GM23338 (cell line): ENCODE results near the gene NGFR. TPM values are rescaled to one million over a fixed set of nuclear protein-coding genes. Genes with fewer than 3 reads are reported as not detected.

ENCODE experiments used
- ATAC-seq: fragments of 200-7000 bp; cut with Tn5 transposase; 3 replicates; pipeline ENCODE4 v1.9.1; 2020
- DNase-seq: peaks from one replicate; pipeline ENCODE4 v3.0.0-alpha.2; 2015; ENCODE audit warnings: low spot score
- H2AFZ ChIP-seq: fragments of 200-600 bp; sonication (generic); 2 replicates; pipeline ENCODE4 v1.8.0; 2016; ENCODE audit warnings: antibody characterized with exemption, mild to moderate bottlenecking, moderate library complexity
- H3F3A ChIP-seq: fragments of 200-600 bp; sonication (generic); replicated peaks from 2 replicates; pipeline ENCODE4 v1.8.0; 2017; ENCODE audit warnings: antibody characterized with exemption, mixed run types, low read depth
- H3K27ac ChIP-seq: fragments of 200-600 bp; sonication (generic); 2 replicates; pipeline ENCODE4 v1.6.1; 2016; ENCODE audit warnings: low read depth
- H3K27me3 ChIP-seq: fragments of 200-600 bp; sonication (generic); 2 replicates; pipeline ENCODE4 v1.8.0; 2016; ENCODE audit warnings: mild to moderate bottlenecking, mixed run types, moderate library complexity; ENCODE audit not compliant: insufficient read depth
- H3K36me3 ChIP-seq: fragments of 200-600 bp; sonication (generic); 2 replicates; pipeline ENCODE4 v1.8.0; 2016; ENCODE audit warnings: mild to moderate bottlenecking; ENCODE audit not compliant: insufficient read depth
- H3K4me1 ChIP-seq: fragments of 200-600 bp; sonication (generic); 2 replicates; pipeline ENCODE4 v1.8.0; 2016; ENCODE audit warnings: mild to moderate bottlenecking, moderate library complexity; ENCODE audit not compliant: insufficient read depth
- H3K4me2 ChIP-seq: fragments of 200-600 bp; sonication (generic); 2 replicates; pipeline ENCODE4 v1.7.1; 2017; ENCODE audit warnings: mixed run types
- H3K4me3 ChIP-seq: fragments of 200-600 bp; sonication (generic); 2 replicates; pipeline ENCODE4 v1.6.1; 2016; ENCODE audit warnings: mixed run types
- H3K79me2 ChIP-seq: fragments of 200-600 bp; sonication (generic); replicated peaks from 2 replicates; pipeline ENCODE4 v1.8.0; 2017; ENCODE audit warnings: mild to moderate bottlenecking; ENCODE audit not compliant: insufficient read depth
- H3K9me2 ChIP-seq: fragments of 200-600 bp; sonication (generic); 2 replicates; pipeline ENCODE4 v1.8.0; 2017; ENCODE audit not compliant: insufficient read depth
- H4K20me1 ChIP-seq: fragments of 200-600 bp; sonication (generic); replicated peaks from 2 replicates; pipeline ENCODE4 v1.8.0; 2017; ENCODE audit warnings: mild to moderate bottlenecking; ENCODE audit not compliant: insufficient read depth
- H3K27ac Mint-ChIP-seq: 2 replicates; pipeline ENCODE4 v1.8.0; 2020; ENCODE audit warnings: inconsistent platforms, mild to moderate bottlenecking, moderate library complexity, mixed read lengths
- H3K27me3 Mint-ChIP-seq: 3 replicates; pipeline ENCODE4 v1.8.0; 2022; ENCODE audit warnings: low read depth, mild to moderate bottlenecking, moderate library complexity, mixed read lengths, inconsistent platforms; ENCODE audit not compliant: insufficient read depth, poor library complexity
- H3K36me3 Mint-ChIP-seq: 3 replicates; pipeline ENCODE4 v1.8.0; 2021; ENCODE audit warnings: low read depth, mild to moderate bottlenecking, inconsistent platforms, moderate library complexity, mixed read lengths
- H3K4me1 Mint-ChIP-seq: 3 replicates; pipeline ENCODE4 v1.8.0; 2020; ENCODE audit warnings: mild to moderate bottlenecking, inconsistent platforms, mixed read lengths
- H3K4me3 Mint-ChIP-seq: 3 replicates; pipeline ENCODE4 v1.8.0; 2021; ENCODE audit warnings: moderate library complexity, mild to moderate bottlenecking, inconsistent platforms, mixed read lengths
- H3K9me3 Mint-ChIP-seq: 3 replicates; pipeline ENCODE4 v1.8.0; 2020; ENCODE audit warnings: moderate library complexity, mild to moderate bottlenecking, inconsistent platforms, mixed read lengths
- CREB1 ChIP-seq: fragments of 250-450 bp; sonication (Bioruptor Pico); IDR thresholded peaks from 2 replicates; pipeline ENCODE4 v1.5.0; 2020; ENCODE audit warnings: low read depth, mild to moderate bottlenecking, moderate library complexity
- CTCF ChIP-seq, 2 experiments: fragments of 200-600 bp in 1 of 2; sonication (generic) in 1 of 2; conservative IDR thresholded peaks; 2 replicates each; pipeline versions ENCODE4 v1.5.1 to v1.6.1; 2016 to 2017; ENCODE audit warnings: antibody characterized with exemption in 2 of 2, low read depth in 2 of 2, mild to moderate bottlenecking in 2 of 2, moderate library complexity in 1 of 2
- ETS1 ChIP-seq: IDR thresholded peaks from 2 replicates; pipeline ENCODE4 v1.6.1; 2016; ENCODE audit warnings: antibody characterized with exemption
- EZH2 ChIP-seq: fragments of 200-600 bp; sonication (generic); IDR thresholded peaks from one replicate; pipeline ENCODE4 v1.8.0; 2017; ENCODE audit warnings: antibody characterized with exemption, mild to moderate bottlenecking, low read depth; ENCODE audit not compliant: unreplicated experiment
- EZH2phosphoT487 ChIP-seq: fragments of 200-600 bp; sonication (generic); IDR thresholded peaks from one replicate; pipeline ENCODE4 v1.8.1; 2018; ENCODE audit warnings: antibody characterized with exemption; ENCODE audit not compliant: unreplicated experiment
- ZNF114 ChIP-seq: fragments of 250-450 bp; sonication (Bioruptor Pico); IDR thresholded peaks from 2 replicates; pipeline ENCODE4 v1.5.0; 2020; ENCODE audit warnings: mild to moderate bottlenecking, moderate library complexity
- ZNF331 ChIP-seq: fragments of 250-450 bp; sonication (Bioruptor Pico); IDR thresholded peaks from 2 replicates; pipeline ENCODE4 v1.5.0; 2020; ENCODE audit warnings: low read depth, mild to moderate bottlenecking, moderate library complexity
- ZNF462 ChIP-seq: fragments of 250-450 bp; sonication (Bioruptor Pico); IDR thresholded peaks from 2 replicates; pipeline ENCODE4 v1.5.0; 2020; ENCODE audit warnings: mild to moderate bottlenecking, moderate library complexity
- polyA plus RNA-seq: library from polyadenylated mRNA; unstranded; fragments of >200 nt; fragmentation: Nextera tagmentation; extraction: Ambion mirVana; gene quantifications from 2 replicates; pipeline ENCODE4 v1.2.1, GENCODE V29; 2016
- total RNA-seq: library from RNA; depleted of rRNA; stranded (reverse); fragments of >200 nt; shearing (Covaris generic); gene quantifications from 2 replicates; pipeline ENCODE4 v1.2.3, GENCODE V29; 2014

The NGFR gene
- total and polyA plus RNA-seq, 2 experiments from 2014 or later, result 2.8 to 6.9 TPM

- Histone ChIP-seq H3K36me3 (no peaks in the 10 kb centered on the region), H4K20me1 (no peaks in the 10 kb centered on the region), H3F3A (no peaks in the 10 kb centered on the region; the same call in 1 of the 2 replicates), H2AFZ (peak overlapping the region; percentile 85), H3K9me2 (no peaks in the 10 kb centered on the region), H3K79me2 (no peaks in the 10 kb centered on the region), H3K27ac (no peak overlapping the region), H3K4me2 (peak overlapping the region; percentile 97), H3K4me3 (peak overlapping the region; percentile 80), H3K4me1 (peaks cover 20% of the 10 kb centered on the region), H3K27me3 (peaks cover 75% of the 10 kb centered on the region)
- Mint-ChIP-seq H3K27ac (no peak overlapping the region), H3K4me3 (peak overlapping the region; percentile 82), H3K27me3 (peaks cover 50% of the 10 kb centered on the region), H3K4me1 (peaks cover 24% of the 10 kb centered on the region), H3K9me3 (no peaks in the 10 kb centered on the region), H3K36me3 (no peaks in the 10 kb centered on the region)
- peak; percentile 75 for ATAC-seq
- DNase-seq, result peak; percentile 89
- TF ChIP-seq ZNF331, result no peak
- peak; percentile 61 to 81 for TF ChIP-seq CTCF (conservative IDR thresholded peaks at IDR 0.05; ENCODE audit: low read depth in 2 of 2)
These were observed 1.2 kb downstream of the NGFR start for GRCh38 chr17:49496183-49496866.

GRCh38 chr17:49496867-49497147, 1.7 kb downstream of the NGFR start:
- ATAC-seq (0 out of 3 replicates have a peak, but pooled peaks have one; percentile 0), DNase-seq (no peak)
- peaks cover 52% of the 10 kb centered on the region for H3K27me3 Mint-ChIP-seq
- Histone ChIP-seq H3K27ac (no peak overlapping the region), H3K4me3 (peak overlapping the region; percentile 80), H4K20me1 (no peaks in the 10 kb centered on the region), H2AFZ (peak overlapping the region; percentile 84), H3K27me3 (peaks cover 75% of the 10 kb centered on the region), H3K9me2 (no peaks in the 10 kb centered on the region), H3K79me2 (no peaks in the 10 kb centered on the region), H3K36me3 (no peaks in the 10 kb centered on the region), H3K4me1 (peaks cover 20% of the 10 kb centered on the region), H3K4me2 (peak overlapping the region; percentile 97), H3F3A (no peaks in the 10 kb centered on the region; the same call in 1 of the 2 replicates)
- peak overlapping the region; percentile 82 for H3K4me3 Mint-ChIP-seq
- no peaks in the 10 kb centered on the region for H3K36me3 Mint-ChIP-seq
- peaks cover 24% of the 10 kb centered on the region for H3K4me1 Mint-ChIP-seq
- no peak overlapping the region for H3K27ac Mint-ChIP-seq
- H3K9me3 Mint-ChIP-seq, result no peaks in the 10 kb centered on the region
- TF ChIP-seq CTCF (conservative IDR thresholded peaks at IDR 0.05; ENCODE audit: low read depth in 2 of 2), result no peak
- TF ChIP-seq ETS1, result no peak
- TF ChIP-seq ZNF462 (CRISPR knock-in tag), result no peak
- no peak for TF ChIP-seq EZH2phosphoT487
- peak; percentile 60 for TF ChIP-seq EZH2
- no peak for TF ChIP-seq CREB1 (CRISPR knock-in tag)
- no peak for TF ChIP-seq ZNF114 (CRISPR knock-in tag)
